ENCODE results near the gene DZIP1.

The DZIP1 gene

GRCh38 chr13:95601906-95602305 lies 42.6 kb downstream of the DZIP1 start:
- H3K27ac ChIP-seq (ENCODE audit: low read depth, low read length): no peak overlapping the region
- no peaks in the 10 kb centered on the region for H3K79me2 ChIP-seq (ENCODE audit: insufficient read depth, low read length)
- H3K27me3 ChIP-seq (ENCODE audit: low read length): no peaks in the 10 kb centered on the region
- H3K9me3 ChIP-seq (ENCODE audit: insufficient read depth, low read length): no peaks in the 10 kb centered on the region
- no peak overlapping the region for H3K4me2 ChIP-seq (ENCODE audit: low read depth, low read length, poor library complexity, severe bottlenecking)
- no peaks in the 10 kb centered on the region for H3K36me3 ChIP-seq (ENCODE audit: low read length)
- no peaks in the 10 kb centered on the region for H4K20me1 ChIP-seq (ENCODE audit: low read depth, low read length)
- no peak for TF ChIP-seq EZH2phosphoT487 (conservative IDR thresholded peaks at IDR 0.05; ENCODE audit: low read length)
- no peak for TF ChIP-seq CTCF (IDR thresholded peaks at IDR 0.05; ENCODE audit: insufficient read depth, low read length, poor library complexity, severe bottlenecking)
- H3K9ac ChIP-seq (ENCODE audit: low read length): no peak overlapping the region
- H3K4me3 ChIP-seq (ENCODE audit: insufficient read depth, low read length, poor library complexity, severe bottlenecking): no peak overlapping the region
- H3K9me2 ChIP-seq (replicated peaks; ENCODE audit: insufficient read depth, low read length): no peaks in the 10 kb centered on the region
- H2AFZ ChIP-seq (ENCODE audit: low read depth, low read length, severe bottlenecking): no peak overlapping the region
- no peaks in the 10 kb centered on the region for H3F3A ChIP-seq (ENCODE audit: insufficient read depth)

GRCh38 chr13:95601216-95601615 lies 43.3 kb downstream of the DZIP1 start:
- Histone ChIP-seq H4K20me1 (ENCODE audit: low read depth, low read length) (no peaks in the 10 kb centered on the region), H3K9me2 (replicated peaks; ENCODE audit: insufficient read depth, low read length) (no peaks in the 10 kb centered on the region), H3K36me3 (ENCODE audit: low read length) (no peaks in the 10 kb centered on the region), H3K9ac (ENCODE audit: low read length) (no peak overlapping the region), H3K27me3 (ENCODE audit: low read length) (no peaks in the 10 kb centered on the region), H3K27ac (ENCODE audit: low read depth, low read length) (no peak overlapping the region), H3F3A (ENCODE audit: insufficient read depth) (no peaks in the 10 kb centered on the region), H3K9me3 (ENCODE audit: insufficient read depth, low read length) (no peaks in the 10 kb centered on the region), H3K4me2 (ENCODE audit: low read depth, low read length, poor library complexity, severe bottlenecking) (no peak overlapping the region), H3K4me3 (ENCODE audit: insufficient read depth, low read length, poor library complexity, severe bottlenecking) (no peak overlapping the region), H3K79me2 (ENCODE audit: insufficient read depth, low read length) (no peaks in the 10 kb centered on the region), H2AFZ (ENCODE audit: low read depth, low read length, severe bottlenecking) (no peak overlapping the region)
- no peak for TF ChIP-seq CTCF (IDR thresholded peaks at IDR 0.05; ENCODE audit: insufficient read depth, low read length, poor library complexity, severe bottlenecking)
- no peak for TF ChIP-seq EZH2phosphoT487 (conservative IDR thresholded peaks at IDR 0.05; ENCODE audit: low read length)

- H4K20me1 ChIP-seq (ENCODE audit: low read depth, low read length): no peaks in the 10 kb centered on the region
- H2AFZ ChIP-seq (ENCODE audit: low read depth, low read length, severe bottlenecking): no peak overlapping the region
- no peak for TF ChIP-seq EZH2phosphoT487 (conservative IDR thresholded peaks at IDR 0.05; ENCODE audit: low read length)
- TF ChIP-seq CTCF (IDR thresholded peaks at IDR 0.05; ENCODE audit: insufficient read depth, low read length, poor library complexity, severe bottlenecking): no peak
Measured at GRCh38 chr13:95596701-95597100, 47.8 kb downstream of the DZIP1 start.

More at GRCh38 chr13:95596701-95597100, 47.8 kb downstream of the DZIP1 start:
- Histone ChIP-seq H3K79me2 (ENCODE audit: insufficient read depth, low read length) (no peaks in the 10 kb centered on the region), H3K27me3 (ENCODE audit: low read length) (no peaks in the 10 kb centered on the region), H3K4me3 (ENCODE audit: insufficient read depth, low read length, poor library complexity, severe bottlenecking) (no peak overlapping the region), H3K9me3 (ENCODE audit: insufficient read depth, low read length) (no peaks in the 10 kb centered on the region), H3K36me3 (ENCODE audit: low read length) (no peaks in the 10 kb centered on the region), H3K4me2 (ENCODE audit: low read depth, low read length, poor library complexity, severe bottlenecking) (no peak overlapping the region), H3K9ac (ENCODE audit: low read length) (no peak overlapping the region), H3K9me2 (replicated peaks; ENCODE audit: insufficient read depth, low read length) (no peaks in the 10 kb centered on the region), H3K27ac (ENCODE audit: low read depth, low read length) (no peak overlapping the region), H3F3A (ENCODE audit: insufficient read depth) (no peaks in the 10 kb centered on the region)

All from SU-DHL-6 (cell line).